Liver (tissue), 9 donors: ENCODE data around the gene ACACB. TPM values are rescaled to one million over a fixed set of nuclear protein-coding genes. Genes with fewer than 3 reads are reported as not detected.

Source experiments
- DNase-seq: peaks from one replicate; pipeline ENCODE4 v3.0.0-alpha.2; 2017; ENCODE audit warnings: low spot score
- H3K27ac ChIP-seq, 2 donors: one replicate each; pipeline ENCODE4 v1.7.0; 2013; ENCODE audit warnings: inconsistent platforms in 2 of 2, low read length in 2 of 2, control low read depth in 1 of 2, low read depth in 1 of 2, mild to moderate bottlenecking in 1 of 2
- H3K27me3 ChIP-seq, 4 donors: one replicate each; pipeline versions ENCODE4 v1.6.1 to v1.7.0; 2013; ENCODE audit warnings: low read length in 3 of 4, inconsistent platforms in 1 of 4, mild to moderate bottlenecking in 1 of 4, moderate library complexity in 1 of 4; ENCODE audit not compliant: control insufficient read depth in 4 of 4, insufficient read depth in 4 of 4
- H3K36me3 ChIP-seq, 4 donors: one replicate each; pipeline versions ENCODE4 v1.6.1 to v1.7.0; 2013; ENCODE audit warnings: low read length in 3 of 4, mild to moderate bottlenecking in 3 of 4, low read depth in 1 of 4, moderate library complexity in 1 of 4; ENCODE audit not compliant: control insufficient read depth in 4 of 4, insufficient read depth in 3 of 4
- H3K4me1 ChIP-seq, 4 donors: one replicate each; pipeline versions ENCODE4 v1.6.1 to v1.7.0; 2013; ENCODE audit warnings: low read length in 3 of 4, mild to moderate bottlenecking in 3 of 4, moderate library complexity in 1 of 4; ENCODE audit not compliant: control insufficient read depth in 4 of 4, insufficient read depth in 4 of 4
- H3K4me3 ChIP-seq, 3 donors: one replicate each; pipeline versions ENCODE4 v1.6.1 to v1.7.0; 2013; ENCODE audit warnings: low read length in 3 of 3, control low read depth in 1 of 3, low read depth in 1 of 3, mild to moderate bottlenecking in 1 of 3
- H3K9ac ChIP-seq, 2 donors: one replicate each; pipeline ENCODE4 v1.7.0; 2013; ENCODE audit warnings: low read length in 2 of 2, mild to moderate bottlenecking in 2 of 2, moderate library complexity in 2 of 2, control low read depth in 1 of 2, low read depth in 1 of 2
- H3K9me3 ChIP-seq, 4 donors: one replicate each; pipeline versions ENCODE4 v1.6.1 to v1.7.0; 2013; ENCODE audit warnings: low read length in 3 of 4; ENCODE audit not compliant: control insufficient read depth in 4 of 4
- EGR1 ChIP-seq, 2 donors: IDR thresholded peaks; 2 replicates each; pipeline ENCODE4 v1.6.1; 2016 to 2018; ENCODE audit warnings: antibody characterized with exemption in 2 of 2, low read depth in 2 of 2
- FOXA1 ChIP-seq: IDR thresholded peaks from 2 replicates; pipeline ENCODE4 v1.6.1; 2016; ENCODE audit warnings: antibody characterized with exemption
- FOXA2 ChIP-seq: IDR thresholded peaks from 2 replicates; pipeline ENCODE4 v1.6.1; 2016; ENCODE audit warnings: antibody characterized with exemption
- HNF4A ChIP-seq, 2 donors: conservative IDR thresholded peaks; 2 replicates each; pipeline ENCODE4 v1.6.1; 2016; ENCODE audit warnings: antibody characterized with exemption in 2 of 2, mild to moderate bottlenecking in 2 of 2
- HNF4G ChIP-seq: IDR thresholded peaks from 2 replicates; pipeline ENCODE4 v1.6.1; 2016; ENCODE audit warnings: antibody characterized with exemption
- NR2F2 ChIP-seq: IDR thresholded peaks from 2 replicates; pipeline ENCODE4 v1.6.1; 2016; ENCODE audit warnings: antibody characterized with exemption
- RAD21 ChIP-seq, 2 donors: IDR thresholded peaks; 2 replicates each; pipeline ENCODE4 v1.6.1; 2016; ENCODE audit warnings: antibody characterized with exemption in 2 of 2, mild to moderate bottlenecking in 2 of 2
- RXRA ChIP-seq, 2 donors: IDR thresholded peaks; 2 replicates each; pipeline ENCODE4 v1.6.1; 2017 to 2018; ENCODE audit warnings: antibody characterized with exemption in 2 of 2, mild to moderate bottlenecking in 1 of 2
- SP1 ChIP-seq: IDR thresholded peaks from 2 replicates; pipeline ENCODE4 v1.6.1; 2018; ENCODE audit warnings: antibody characterized with exemption, mild to moderate bottlenecking
- TAF1 ChIP-seq: conservative IDR thresholded peaks from 2 replicates; pipeline ENCODE4 v1.6.1; 2016; ENCODE audit warnings: antibody characterized with exemption, mild to moderate bottlenecking
- YY1 ChIP-seq: IDR thresholded peaks from 2 replicates; pipeline ENCODE4 v1.6.1; 2016; ENCODE audit warnings: antibody characterized with exemption, mild to moderate bottlenecking
- ZBTB33 ChIP-seq: IDR thresholded peaks from 2 replicates; pipeline ENCODE4 v1.6.1; 2016; ENCODE audit warnings: antibody characterized with exemption
- WGBS: extraction: QIAGEN DNeasy Blood & Tissue Kit; methylation state at CpG from one replicate; pipeline ENCODE4 v1.1.7; 2013; 5-methylcytosine and 5-hydroxymethylcytosine counted together
- polyA plus RNA-seq, 2 donors: library from polyadenylated mRNA; stranded (reverse) in 1 of 2; unstranded in 1 of 2; fragments of 200-250 nt in 1 of 2; fragments of >200 nt in 1 of 2; fragmentation: Nextera tagmentation in 1 of 2; extraction: Ambion mirVana in 1 of 2; gene quantifications; one replicate each; pipeline versions ENCODE4 v1.2.1 to v1.2.3, GENCODE V29; 2013 to 2015
- total RNA-seq, 2 donors: library from RNA; depleted of rRNA; stranded (reverse); fragments of >200 nt; gene quantifications; one replicate each; pipeline ENCODE4 v1.2.3, GENCODE V29; 2014
- TF ChIP-seq, protein P1 (sequence below): IDR thresholded peaks from 2 replicates; pipeline ENCODE4 v1.6.1; 2016; ENCODE audit warnings: antibody characterized with exemption
- TF ChIP-seq, protein P2 (sequence below): fragments of 150-350 bp; IDR thresholded peaks from 2 replicates; pipeline ENCODE4 v1.5.1; 2017; ENCODE audit warnings: improper control_type of control experiment, low read depth, low read length; ENCODE audit not compliant: missing input control
- TF ChIP-seq, protein P3 (sequence below): IDR thresholded peaks from 2 replicates; pipeline ENCODE4 v1.6.1; 2016; ENCODE audit warnings: antibody characterized with exemption
- TF ChIP-seq, protein P4 (sequence below): IDR thresholded peaks from 2 replicates; pipeline ENCODE4 v1.6.1; 2016; ENCODE audit warnings: antibody characterized with exemption, mild to moderate bottlenecking
- donor health status: healthy.
- donor health status: healthy.
- donor health status: healthy.
- donor health status: healthy.
- donor health status: healthy.

The ACACB gene
- total and polyA plus RNA-seq, 4 donors: 12.9 to 288 (median 52.1) TPM

GRCh38 chr12:109302358-109302757 is 186.0 kb downstream of the ACACB start:
- no peaks in the 10 kb centered on the region for H3K36me3 ChIP-seq
- H3K27me3 ChIP-seq: peaks cover 0 to 3% (median 0%) of the 10 kb centered on the region in 4 donors
- DNase-seq: no peak
- 69% methylated on average over 2 of the region's 2 CpGs for WGBS
- H3K27ac ChIP-seq: no peak overlapping the region
- H3K9me3 ChIP-seq: no peaks in the 10 kb centered on the region
- no peak overlapping the region for H3K4me3 ChIP-seq
- TF ChIP-seq NR2F2 (no peak), TAF1 (no peak), FOXA1 (no peak), RAD21 (IDR thresholded peaks at IDR 0.05) (no peak), RXRA (IDR thresholded peaks at IDR 0.05) (no peak), EGR1 (IDR thresholded peaks at IDR 0.05; ENCODE audit: low read depth in 2 of 2) (no peak), SP1 (no peak), FOXA2 (no peak), HNF4A (conservative IDR thresholded peaks at IDR 0.05) (no peak)
- TF ChIP-seq, protein P1, sequence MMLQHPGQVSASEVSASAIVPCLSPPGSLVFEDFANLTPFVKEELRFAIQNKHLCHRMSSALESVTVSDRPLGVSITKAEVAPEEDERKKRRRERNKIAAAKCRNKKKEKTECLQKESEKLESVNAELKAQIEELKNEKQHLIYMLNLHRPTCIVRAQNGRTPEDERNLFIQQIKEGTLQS: no peak
- TF ChIP-seq, protein P2, sequence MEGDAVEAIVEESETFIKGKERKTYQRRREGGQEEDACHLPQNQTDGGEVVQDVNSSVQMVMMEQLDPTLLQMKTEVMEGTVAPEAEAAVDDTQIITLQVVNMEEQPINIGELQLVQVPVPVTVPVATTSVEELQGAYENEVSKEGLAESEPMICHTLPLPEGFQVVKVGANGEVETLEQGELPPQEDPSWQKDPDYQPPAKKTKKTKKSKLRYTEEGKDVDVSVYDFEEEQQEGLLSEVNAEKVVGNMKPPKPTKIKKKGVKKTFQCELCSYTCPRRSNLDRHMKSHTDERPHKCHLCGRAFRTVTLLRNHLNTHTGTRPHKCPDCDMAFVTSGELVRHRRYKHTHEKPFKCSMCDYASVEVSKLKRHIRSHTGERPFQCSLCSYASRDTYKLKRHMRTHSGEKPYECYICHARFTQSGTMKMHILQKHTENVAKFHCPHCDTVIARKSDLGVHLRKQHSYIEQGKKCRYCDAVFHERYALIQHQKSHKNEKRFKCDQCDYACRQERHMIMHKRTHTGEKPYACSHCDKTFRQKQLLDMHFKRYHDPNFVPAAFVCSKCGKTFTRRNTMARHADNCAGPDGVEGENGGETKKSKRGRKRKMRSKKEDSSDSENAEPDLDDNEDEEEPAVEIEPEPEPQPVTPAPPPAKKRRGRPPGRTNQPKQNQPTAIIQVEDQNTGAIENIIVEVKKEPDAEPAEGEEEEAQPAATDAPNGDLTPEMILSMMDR: no peak
- TF ChIP-seq, protein P3, sequence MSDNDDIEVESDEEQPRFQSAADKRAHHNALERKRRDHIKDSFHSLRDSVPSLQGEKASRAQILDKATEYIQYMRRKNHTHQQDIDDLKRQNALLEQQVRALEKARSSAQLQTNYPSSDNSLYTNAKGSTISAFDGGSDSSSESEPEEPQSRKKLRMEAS: no peak
- peaks cover 0 to 14% (median 8%) of the 10 kb centered on the region in 4 donors for H3K4me1 ChIP-seq
- no peak overlapping the region for H3K9ac ChIP-seq

GRCh38 chr12:109302770-109303169 is 186.4 kb downstream of the ACACB start:
- peaks cover 0 to 14% (median 8%) of the 10 kb centered on the region in 4 donors for H3K4me1 ChIP-seq
- no peak for TF ChIP-seq SP1
- peak; percentile 40 to 45 for TF ChIP-seq HNF4A (conservative IDR thresholded peaks at IDR 0.05)
- TF ChIP-seq RAD21 (IDR thresholded peaks at IDR 0.05): peak in 1 of 2 donors; percentile 4
- TF ChIP-seq YY1: no peak
- TF ChIP-seq FOXA2: no peak
- TF ChIP-seq HNF4G: no peak
- peak in 1 of 2 donors; percentile 43 for TF ChIP-seq RXRA (IDR thresholded peaks at IDR 0.05)
- TF ChIP-seq, protein P2: no peak
- TF ChIP-seq, protein P4, sequence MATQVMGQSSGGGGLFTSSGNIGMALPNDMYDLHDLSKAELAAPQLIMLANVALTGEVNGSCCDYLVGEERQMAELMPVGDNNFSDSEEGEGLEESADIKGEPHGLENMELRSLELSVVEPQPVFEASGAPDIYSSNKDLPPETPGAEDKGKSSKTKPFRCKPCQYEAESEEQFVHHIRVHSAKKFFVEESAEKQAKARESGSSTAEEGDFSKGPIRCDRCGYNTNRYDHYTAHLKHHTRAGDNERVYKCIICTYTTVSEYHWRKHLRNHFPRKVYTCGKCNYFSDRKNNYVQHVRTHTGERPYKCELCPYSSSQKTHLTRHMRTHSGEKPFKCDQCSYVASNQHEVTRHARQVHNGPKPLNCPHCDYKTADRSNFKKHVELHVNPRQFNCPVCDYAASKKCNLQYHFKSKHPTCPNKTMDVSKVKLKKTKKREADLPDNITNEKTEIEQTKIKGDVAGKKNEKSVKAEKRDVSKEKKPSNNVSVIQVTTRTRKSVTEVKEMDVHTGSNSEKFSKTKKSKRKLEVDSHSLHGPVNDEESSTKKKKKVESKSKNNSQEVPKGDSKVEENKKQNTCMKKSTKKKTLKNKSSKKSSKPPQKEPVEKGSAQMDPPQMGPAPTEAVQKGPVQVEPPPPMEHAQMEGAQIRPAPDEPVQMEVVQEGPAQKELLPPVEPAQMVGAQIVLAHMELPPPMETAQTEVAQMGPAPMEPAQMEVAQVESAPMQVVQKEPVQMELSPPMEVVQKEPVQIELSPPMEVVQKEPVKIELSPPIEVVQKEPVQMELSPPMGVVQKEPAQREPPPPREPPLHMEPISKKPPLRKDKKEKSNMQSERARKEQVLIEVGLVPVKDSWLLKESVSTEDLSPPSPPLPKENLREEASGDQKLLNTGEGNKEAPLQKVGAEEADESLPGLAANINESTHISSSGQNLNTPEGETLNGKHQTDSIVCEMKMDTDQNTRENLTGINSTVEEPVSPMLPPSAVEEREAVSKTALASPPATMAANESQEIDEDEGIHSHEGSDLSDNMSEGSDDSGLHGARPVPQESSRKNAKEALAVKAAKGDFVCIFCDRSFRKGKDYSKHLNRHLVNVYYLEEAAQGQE: no peak
- TF ChIP-seq ZBTB33: no peak
- H3K9ac ChIP-seq: no peak overlapping the region
- no peak overlapping the region for H3K4me3 ChIP-seq
- DNase-seq: no peak
- H3K36me3 ChIP-seq: no peaks in the 10 kb centered on the region
- H3K9me3 ChIP-seq: no peaks in the 10 kb centered on the region
- no peak overlapping the region for H3K27ac ChIP-seq
- WGBS: 70% methylated on average over 5 of the region's 5 CpGs
- H3K27me3 ChIP-seq: peaks cover 0 to 3% (median 0%) of the 10 kb centered on the region in 4 donors
